GM18502 (cell line): ENCODE data around the gene CA7.
"Not testable (repeated sequence)": the region's sequence is repeated elsewhere in the genome, so short reads cannot be mapped to it uniquely, and the experiment has no call there.

Experiments
- ATAC-seq: cut with Tn5 transposase; IDR thresholded peaks from one replicate; pipeline ENCODE4 v1.9.1; 2021; ENCODE audit warnings: mild to moderate bottlenecking; ENCODE audit not compliant: unreplicated experiment, poor library complexity

CA7 gene

GRCh38 chr16:66845791-66846221 is 1.6 kb downstream of the CA7 start:
- ATAC-seq, result no peak

GRCh38 chr16:66846266-66846665 is 2.1 kb downstream of the CA7 start:
- ATAC-seq, result no peak

GRCh38 chr16:66846831-66847230 is 2.6 kb downstream of the CA7 start:
- no peak for ATAC-seq

GRCh38 chr16:66847533-66848067 is 3.4 kb downstream of the CA7 start:
- ATAC-seq, result no peak

GRCh38 chr16:66848172-66848571 is 4.0 kb downstream of the CA7 start:
- ATAC-seq, result no peak

GRCh38 chr16:66849021-66849420 is 4.8 kb downstream of the CA7 start:
- ATAC-seq, result no peak

GRCh38 chr16:66849549-66849948 is 5.3 kb downstream of the CA7 start:
- no peak for ATAC-seq

GRCh38 chr16:66850115-66850815 is 6.1 kb downstream of the CA7 start:
- ATAC-seq, result no peak

GRCh38 chr16:66851166-66851964 is 7.2 kb downstream of the CA7 start:
- ATAC-seq, result no peak

- no peak for ATAC-seq
Observed at GRCh38 chr16:66853261-66854139, 9.3 kb downstream of the CA7 start.

GRCh38 chr16:66856184-66856730 is 12.0 kb downstream of the CA7 start:
- no peak for ATAC-seq

- no peak for ATAC-seq
Observed at GRCh38 chr16:66856801-66857200, 12.6 kb downstream of the CA7 start.

- ATAC-seq, result no peak
Observed at GRCh38 chr16:66857437-66857836, 13.2 kb downstream of the CA7 start.

- ATAC-seq, result peak; percentile 60
Observed at GRCh38 chr16:66858740-66859396, 14.7 kb downstream of the CA7 start.

- ATAC-seq, result no peak
Observed at GRCh38 chr16:66859397-66860068, 15.3 kb downstream of the CA7 start.

GRCh38 chr16:66862023-66862520 is 17.9 kb downstream of the CA7 start:
- no peak for ATAC-seq

- no peak for ATAC-seq
Observed at GRCh38 chr16:66863707-66864106, 19.5 kb downstream of the CA7 start.

- ATAC-seq, result no peak
Observed at GRCh38 chr16:66869424-66869823, 25.2 kb downstream of the CA7 start.

- not testable (repeated sequence) for ATAC-seq
Observed at GRCh38 chr16:66871363-66871762, 27.1 kb downstream of the CA7 start.
